ENCODE measurements around the gene SLIT3. TPM values are rescaled to one million over a fixed set of nuclear protein-coding genes. Genes with fewer than 3 reads are reported as not detected.

The SLIT3 gene
- total and polyA plus RNA-seq, 4 donors = 4.6 to 48.5 (median 19.8) TPM

GRCh38 chr5:169344629-169345028 lies 43.7 kb upstream of the SLIT3 start:
- Histone ChIP-seq H3K9ac (ENCODE audit: insufficient read depth in 1 of 2, low read length in 2 of 2) (no peak overlapping the region), H3K4me3 (no peak overlapping the region), H3K27ac (ENCODE audit: low read depth in 1 of 2, low read length in 1 of 2) (no peak overlapping the region), H3K27me3 (ENCODE audit: control insufficient read depth in 3 of 3, insufficient read depth in 3 of 3, low read length in 2 of 3) (no peaks in the 10 kb centered on the region), H3K9me3 (ENCODE audit: control insufficient read depth in 4 of 4, insufficient read depth in 3 of 4, low read length in 3 of 4) (no peaks in the 10 kb centered on the region), H3K4me1 (ENCODE audit: control insufficient read depth in 5 of 5, insufficient read depth in 5 of 5, low read length in 5 of 5) (peaks cover 0 to 3% (median 0%) of the 10 kb centered on the region in 5 donors), H3K36me3 (ENCODE audit: control insufficient read depth in 4 of 4, insufficient read depth in 4 of 4, low read length in 4 of 4) (no peaks in the 10 kb centered on the region)
- WGBS, 2 donors = 66 to 89% methylated on average over 3 of the region's 3 CpGs
- ATAC-seq (ENCODE audit: insufficient read depth, low FRiP score) = no peak
- no peak for TF ChIP-seq CTCF (IDR thresholded peaks at IDR 0.05; ENCODE audit: control extremely low read depth, extremely low read depth)
- DNase-seq = no peak

DNA sequence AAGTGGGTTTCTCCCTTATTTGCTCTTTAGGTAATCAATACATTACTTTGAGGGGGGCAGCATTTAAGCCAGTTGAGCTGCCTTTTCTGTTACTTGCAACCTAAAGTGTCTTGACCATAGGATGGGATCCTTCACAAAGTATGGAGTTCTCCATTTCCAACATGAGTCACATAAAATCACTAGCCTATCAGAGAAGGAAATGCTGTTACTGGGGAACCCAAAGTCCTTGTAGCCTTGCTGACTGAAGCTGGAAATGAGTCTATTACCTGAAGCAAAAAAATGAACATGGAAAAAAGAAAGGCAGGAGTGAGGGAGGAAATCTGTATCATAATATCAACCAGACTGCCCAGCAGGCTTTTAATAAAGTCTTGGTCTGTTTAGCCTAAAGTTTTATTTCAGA lies 42.8 kb upstream of the SLIT3 start:
- no peaks in the 10 kb centered on the region for H3K9me3 ChIP-seq (ENCODE audit: control insufficient read depth in 4 of 4, insufficient read depth in 3 of 4, low read length in 3 of 4)
- no peaks in the 10 kb centered on the region for H3K27me3 ChIP-seq (ENCODE audit: control insufficient read depth in 3 of 3, insufficient read depth in 3 of 3, low read length in 2 of 3)
- no peak for ATAC-seq (ENCODE audit: insufficient read depth, low FRiP score)
- H3K36me3 ChIP-seq (ENCODE audit: control insufficient read depth in 4 of 4, insufficient read depth in 4 of 4, low read length in 4 of 4) = no peaks in the 10 kb centered on the region
- no peak overlapping the region for H3K9ac ChIP-seq (ENCODE audit: insufficient read depth in 1 of 2, low read length in 2 of 2)
- H3K27ac ChIP-seq (ENCODE audit: low read depth in 1 of 2, low read length in 1 of 2) = no peak overlapping the region
- peaks cover 0 to 3% (median 0%) of the 10 kb centered on the region in 5 donors for H3K4me1 ChIP-seq (ENCODE audit: control insufficient read depth in 5 of 5, insufficient read depth in 5 of 5, low read length in 5 of 5)
- no peak for TF ChIP-seq CTCF (IDR thresholded peaks at IDR 0.05; ENCODE audit: control extremely low read depth, extremely low read depth)
- DNase-seq = no peak
- no peak overlapping the region for H3K4me3 ChIP-seq

DNA sequence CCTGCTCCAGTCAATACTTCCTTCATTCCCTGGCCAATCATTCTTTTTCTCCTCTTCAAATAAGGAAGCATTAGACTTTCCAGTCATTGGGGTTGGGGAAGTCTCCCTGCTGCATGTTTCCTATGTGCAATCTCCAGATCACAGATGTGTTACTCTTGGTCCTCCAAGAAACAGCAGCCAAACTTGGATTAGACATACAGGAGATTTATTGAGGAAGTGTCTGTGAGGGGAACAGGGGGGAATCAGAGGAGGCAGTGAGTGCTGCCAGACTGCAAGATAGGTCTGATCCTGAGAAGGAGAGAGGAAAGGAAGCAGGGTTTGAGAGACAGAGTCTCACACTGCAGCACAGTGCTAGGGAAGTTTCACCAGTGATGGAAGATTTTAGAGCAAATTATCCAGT lies 40.6 kb upstream of the SLIT3 start:
- Histone ChIP-seq H3K27me3 (ENCODE audit: control insufficient read depth in 3 of 3, insufficient read depth in 3 of 3, low read length in 2 of 3) (no peaks in the 10 kb centered on the region), H3K9me3 (ENCODE audit: control insufficient read depth in 4 of 4, insufficient read depth in 3 of 4, low read length in 3 of 4) (no peaks in the 10 kb centered on the region), H3K36me3 (ENCODE audit: control insufficient read depth in 4 of 4, insufficient read depth in 4 of 4, low read length in 4 of 4) (no peaks in the 10 kb centered on the region), H3K27ac (ENCODE audit: low read depth in 1 of 2, low read length in 1 of 2) (no peak overlapping the region), H3K4me1 (ENCODE audit: control insufficient read depth in 5 of 5, insufficient read depth in 5 of 5, low read length in 5 of 5) (peaks cover 0 to 3% (median 0%) of the 10 kb centered on the region in 5 donors), H3K9ac (ENCODE audit: insufficient read depth in 1 of 2, low read length in 2 of 2) (no peak overlapping the region), H3K4me3 (no peak overlapping the region)
- DNase-seq (no peak), ATAC-seq (ENCODE audit: insufficient read depth, low FRiP score) (no peak)
- TF ChIP-seq CTCF (IDR thresholded peaks at IDR 0.05; ENCODE audit: control extremely low read depth, extremely low read depth) = no peak

DNA sequence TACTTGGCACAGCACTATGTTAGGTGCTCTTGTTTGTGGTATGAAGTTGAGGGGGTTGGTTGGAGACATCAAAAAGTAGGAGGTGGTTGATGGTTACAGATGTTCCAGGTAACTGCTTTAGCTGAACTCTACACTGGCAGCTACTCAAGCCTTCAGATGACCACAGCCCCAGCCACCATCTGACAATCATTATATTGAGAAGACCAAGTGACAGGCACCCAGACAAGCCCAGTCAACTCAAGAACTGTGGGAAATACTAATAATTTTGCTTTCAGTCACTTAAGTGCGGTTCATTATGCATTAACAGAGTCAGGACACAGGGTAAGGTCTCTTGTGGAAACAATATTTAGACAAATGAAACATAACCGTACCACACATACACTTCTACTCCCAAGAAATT lies 38.9 kb upstream of the SLIT3 start:
- TF ChIP-seq CTCF (IDR thresholded peaks at IDR 0.05; ENCODE audit: control extremely low read depth, extremely low read depth) = no peak

More for the DNA sequence above, 38.9 kb upstream of the SLIT3 start:
- 86 to 88% methylated on average over 2 of the region's 2 CpGs for WGBS, 2 donors
- no peak for DNase-seq
- Histone ChIP-seq H3K9me3 (ENCODE audit: control insufficient read depth in 4 of 4, insufficient read depth in 3 of 4, low read length in 3 of 4) (peaks cover 0 to 2% (median 0%) of the 10 kb centered on the region in 4 donors), H3K27me3 (ENCODE audit: control insufficient read depth in 3 of 3, insufficient read depth in 3 of 3, low read length in 2 of 3) (no peaks in the 10 kb centered on the region), H3K9ac (ENCODE audit: insufficient read depth in 1 of 2, low read length in 2 of 2) (no peak overlapping the region), H3K36me3 (ENCODE audit: control insufficient read depth in 4 of 4, insufficient read depth in 4 of 4, low read length in 4 of 4) (no peaks in the 10 kb centered on the region), H3K27ac (ENCODE audit: low read depth in 1 of 2, low read length in 1 of 2) (no peak overlapping the region), H3K4me3 (no peak overlapping the region), H3K4me1 (ENCODE audit: control insufficient read depth in 5 of 5, insufficient read depth in 5 of 5, low read length in 5 of 5) (peaks cover 0 to 6% (median 0%) of the 10 kb centered on the region in 5 donors)
- no peak for ATAC-seq (ENCODE audit: insufficient read depth, low FRiP score)
